Endothelial cell of umbilical vein (primary cell): ENCODE results near the gene JAGN1.

Source experiments
- EZH2 ChIP-seq: IDR thresholded peaks from 2 replicates; pipeline ENCODE4 v1.6.1; 2012; ENCODE audit warnings: borderline replicate concordance, low read depth, mild to moderate bottlenecking, moderate library complexity, low read length, inconsistent platforms; ENCODE audit not compliant: severe bottlenecking
- FOS ChIP-seq: IDR thresholded peaks from 2 replicates; pipeline ENCODE4 v1.6.1; 2011; ENCODE audit warnings: mild to moderate bottlenecking, low read length, moderate library complexity, borderline replicate concordance; ENCODE audit not compliant: insufficient read depth
- POLR2A ChIP-seq: IDR thresholded peaks from 2 replicates; pipeline ENCODE4 v1.6.1; 2012; ENCODE audit warnings: low read depth, mild to moderate bottlenecking, control low read depth, low read length
- TF ChIP-seq, protein P1 (sequence below), 2 donors: IDR thresholded peaks; 1 replicate in 1 of 2; 2 replicates in 1 of 2; pipeline ENCODE4 v1.5.1; 2011; ENCODE audit warnings: low read length in 2 of 2, mild to moderate bottlenecking in 2 of 2, moderate library complexity in 2 of 2, control low read depth in 1 of 2, inconsistent platforms in 1 of 2, low read depth in 1 of 2; ENCODE audit not compliant: insufficient read depth in 1 of 2; ENCODE audit errors: extremely low read depth in 1 of 2
- TF ChIP-seq, protein P2 (sequence below): IDR thresholded peaks from 2 replicates; pipeline ENCODE4 v1.6.1; 2011; ENCODE audit not compliant: insufficient read depth, insufficient read length

DNA sequence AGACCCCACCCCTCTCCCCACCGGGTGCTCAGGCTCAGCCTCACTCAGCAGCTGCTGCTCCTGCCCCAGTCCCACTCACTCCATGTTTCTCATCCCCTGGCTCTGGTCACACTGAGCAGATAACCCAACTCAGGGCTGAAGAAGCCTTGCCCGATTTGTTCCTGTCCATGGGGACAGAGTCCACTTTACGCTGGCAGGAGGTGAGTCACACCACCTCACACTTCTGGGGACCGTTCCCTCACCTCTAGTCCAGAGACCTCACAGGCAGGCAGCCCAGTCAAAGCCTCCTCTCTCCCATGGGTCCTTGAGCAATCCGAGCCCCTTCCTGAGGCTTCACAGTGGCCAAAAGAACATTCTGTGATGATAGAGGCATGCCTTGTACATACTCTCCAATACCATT is 11.7 kb upstream of the JAGN1 start:
- TF ChIP-seq, protein P1, sequence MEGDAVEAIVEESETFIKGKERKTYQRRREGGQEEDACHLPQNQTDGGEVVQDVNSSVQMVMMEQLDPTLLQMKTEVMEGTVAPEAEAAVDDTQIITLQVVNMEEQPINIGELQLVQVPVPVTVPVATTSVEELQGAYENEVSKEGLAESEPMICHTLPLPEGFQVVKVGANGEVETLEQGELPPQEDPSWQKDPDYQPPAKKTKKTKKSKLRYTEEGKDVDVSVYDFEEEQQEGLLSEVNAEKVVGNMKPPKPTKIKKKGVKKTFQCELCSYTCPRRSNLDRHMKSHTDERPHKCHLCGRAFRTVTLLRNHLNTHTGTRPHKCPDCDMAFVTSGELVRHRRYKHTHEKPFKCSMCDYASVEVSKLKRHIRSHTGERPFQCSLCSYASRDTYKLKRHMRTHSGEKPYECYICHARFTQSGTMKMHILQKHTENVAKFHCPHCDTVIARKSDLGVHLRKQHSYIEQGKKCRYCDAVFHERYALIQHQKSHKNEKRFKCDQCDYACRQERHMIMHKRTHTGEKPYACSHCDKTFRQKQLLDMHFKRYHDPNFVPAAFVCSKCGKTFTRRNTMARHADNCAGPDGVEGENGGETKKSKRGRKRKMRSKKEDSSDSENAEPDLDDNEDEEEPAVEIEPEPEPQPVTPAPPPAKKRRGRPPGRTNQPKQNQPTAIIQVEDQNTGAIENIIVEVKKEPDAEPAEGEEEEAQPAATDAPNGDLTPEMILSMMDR (IDR thresholded peaks at IDR 0.05; ENCODE audit: extremely low read depth in 1 of 2, insufficient read depth in 1 of 2, low read depth in 1 of 2, low read length in 2 of 2) = no peak
- TF ChIP-seq EZH2 (no peak), FOS (no peak), POLR2A (no peak)
- TF ChIP-seq, protein P2, sequence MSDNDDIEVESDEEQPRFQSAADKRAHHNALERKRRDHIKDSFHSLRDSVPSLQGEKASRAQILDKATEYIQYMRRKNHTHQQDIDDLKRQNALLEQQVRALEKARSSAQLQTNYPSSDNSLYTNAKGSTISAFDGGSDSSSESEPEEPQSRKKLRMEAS = no peak
